Omental fat pad (tissue), 4 donors: ENCODE measurements around the gene TAOK3. TPM values are rescaled to one million over a fixed set of nuclear protein-coding genes. Genes with fewer than 3 reads are reported as not detected.
A peak's percentile ranks its signal among the peaks of the same experiment; 100 is the strongest.

ENCODE experiments used
- ATAC-seq: fragments of 150-250 bp; one replicate; pipeline ENCODE4 v1.9.1; 2016; ENCODE audit warnings: mild to moderate bottlenecking, moderate library complexity; ENCODE audit not compliant: low FRiP score
- DNase-seq: peaks from one replicate; pipeline ENCODE4 v3.0.0-alpha.2; 2019; ENCODE audit warnings: low spot score
- total RNA-seq, 4 donors: library from RNA; depleted of rRNA; stranded (reverse); fragments of >200 nt; gene quantifications; one replicate each; pipeline ENCODE4 v1.1.0, GENCODE V29; 2016
- TF ChIP-seq, protein P1 (sequence below), 3 donors: fragments of 450-650 bp; IDR thresholded peaks; one replicate each; pipeline ENCODE4 v1.5.1; 2016 to 2017; ENCODE audit warnings: antibody characterized with exemption in 3 of 3, mild to moderate bottlenecking in 3 of 3, moderate library complexity in 2 of 3

Gene TAOK3
- total RNA-seq, 4 donors from 2014 or later: 35.5 to 47.4 (median 40.7) TPM

DNA sequence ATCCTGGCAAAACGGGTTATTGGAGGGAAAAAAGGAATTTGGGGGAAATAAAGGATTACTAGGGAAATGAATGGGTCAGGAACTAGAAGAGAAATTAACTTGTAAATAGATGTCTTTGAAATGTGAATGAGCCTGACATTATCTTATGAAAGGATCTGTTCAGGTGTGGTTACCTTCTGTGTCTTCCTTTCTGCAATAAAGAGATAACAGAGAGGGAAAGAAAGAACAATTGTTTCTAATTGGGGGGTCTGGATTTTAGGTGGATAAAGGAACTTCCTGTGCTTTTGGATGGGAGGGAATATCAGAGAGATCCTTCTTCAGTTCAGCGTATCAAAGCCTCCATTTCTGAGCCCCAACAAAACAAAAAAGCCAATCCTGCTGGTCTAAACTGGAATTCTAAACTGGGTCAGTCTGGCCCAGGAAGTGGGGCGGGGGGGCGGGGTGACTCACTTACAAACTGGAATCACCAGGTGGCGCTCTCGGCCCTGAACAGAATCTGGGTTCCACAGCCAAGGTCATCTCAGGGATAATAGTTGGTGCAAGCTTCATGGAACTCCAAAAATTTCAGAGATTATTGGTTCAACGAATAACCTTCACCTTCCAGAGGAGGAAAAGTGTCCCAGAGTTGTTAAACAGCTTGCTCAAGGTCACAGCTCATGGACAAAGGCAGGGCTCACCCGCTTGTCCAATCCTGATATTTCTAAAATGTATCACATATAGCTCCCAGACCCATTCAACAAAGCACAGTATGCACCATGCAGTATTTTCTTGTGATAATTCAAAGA, 251.9 kb downstream of the TAOK3 start:
- peak; percentile 76 for ATAC-seq
- peak; percentile 69 for DNase-seq
- TF ChIP-seq, protein P1, sequence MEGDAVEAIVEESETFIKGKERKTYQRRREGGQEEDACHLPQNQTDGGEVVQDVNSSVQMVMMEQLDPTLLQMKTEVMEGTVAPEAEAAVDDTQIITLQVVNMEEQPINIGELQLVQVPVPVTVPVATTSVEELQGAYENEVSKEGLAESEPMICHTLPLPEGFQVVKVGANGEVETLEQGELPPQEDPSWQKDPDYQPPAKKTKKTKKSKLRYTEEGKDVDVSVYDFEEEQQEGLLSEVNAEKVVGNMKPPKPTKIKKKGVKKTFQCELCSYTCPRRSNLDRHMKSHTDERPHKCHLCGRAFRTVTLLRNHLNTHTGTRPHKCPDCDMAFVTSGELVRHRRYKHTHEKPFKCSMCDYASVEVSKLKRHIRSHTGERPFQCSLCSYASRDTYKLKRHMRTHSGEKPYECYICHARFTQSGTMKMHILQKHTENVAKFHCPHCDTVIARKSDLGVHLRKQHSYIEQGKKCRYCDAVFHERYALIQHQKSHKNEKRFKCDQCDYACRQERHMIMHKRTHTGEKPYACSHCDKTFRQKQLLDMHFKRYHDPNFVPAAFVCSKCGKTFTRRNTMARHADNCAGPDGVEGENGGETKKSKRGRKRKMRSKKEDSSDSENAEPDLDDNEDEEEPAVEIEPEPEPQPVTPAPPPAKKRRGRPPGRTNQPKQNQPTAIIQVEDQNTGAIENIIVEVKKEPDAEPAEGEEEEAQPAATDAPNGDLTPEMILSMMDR (IDR thresholded peaks at IDR 0.05): no peak

DNA sequence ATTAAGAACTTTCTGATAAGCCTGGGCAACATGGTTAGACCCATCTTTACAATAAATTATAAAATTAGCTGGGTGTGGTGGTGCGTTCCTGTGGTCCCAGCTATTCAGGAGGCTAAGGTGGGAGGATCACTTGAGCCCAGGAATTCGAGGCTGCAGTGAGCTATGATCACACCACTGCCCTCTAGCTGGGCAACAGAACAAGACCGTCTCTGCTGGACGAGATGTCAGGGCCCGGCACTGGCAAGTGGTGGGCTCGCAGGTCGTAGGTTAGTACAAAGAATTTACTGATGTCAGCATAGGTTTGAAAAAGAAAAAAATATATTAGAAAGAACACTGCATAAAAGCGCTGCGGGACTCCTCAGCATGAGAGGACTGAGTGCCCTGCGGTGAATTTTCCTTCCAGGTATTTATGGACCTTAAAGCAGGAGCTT, 253.2 kb downstream of the TAOK3 start:
- ATAC-seq (no peak), DNase-seq (no peak)
- TF ChIP-seq, protein P1 (IDR thresholded peaks at IDR 0.05): no peak

DNA sequence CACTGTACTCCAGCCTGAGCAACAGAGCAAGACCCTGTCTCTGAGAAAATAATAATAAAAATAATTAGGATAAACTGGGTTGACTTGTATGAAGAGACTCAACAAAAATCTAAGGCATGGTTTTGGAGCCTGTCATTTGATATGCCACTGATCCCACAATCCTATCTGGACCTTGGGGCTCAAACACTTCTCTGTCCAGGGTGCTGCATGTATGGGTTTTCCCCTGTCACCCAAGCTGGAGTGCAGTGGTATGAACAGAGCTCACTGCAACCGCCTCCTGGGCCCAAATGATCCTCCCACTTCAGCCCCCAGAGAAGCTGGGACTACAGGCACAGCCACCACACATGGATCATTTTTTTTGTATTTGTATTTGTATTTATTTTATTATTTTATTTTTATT, 263.6 kb downstream of the TAOK3 start:
- DNase-seq (no peak), ATAC-seq (no peak)

DNA sequence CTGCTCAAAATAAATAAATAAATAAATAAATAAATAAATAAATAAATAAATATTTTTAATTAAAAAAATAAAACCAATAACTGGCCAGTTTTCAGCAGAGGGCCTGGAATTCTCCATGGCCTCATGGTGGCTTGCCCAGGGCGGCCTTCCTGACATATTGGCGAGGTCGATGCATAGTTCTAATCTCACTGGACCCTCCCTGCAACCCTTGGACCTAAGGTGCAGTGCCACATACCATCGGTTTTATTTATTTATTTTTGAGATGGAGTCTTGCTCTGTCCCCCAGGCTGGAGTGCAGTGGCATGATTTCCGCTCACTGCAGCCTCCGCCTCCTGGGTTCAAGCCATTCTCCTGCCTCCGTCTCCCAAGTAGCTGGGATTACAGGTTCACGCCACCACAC, 265.0 kb downstream of the TAOK3 start:
- ATAC-seq (no peak), DNase-seq (no peak)
- TF ChIP-seq, protein P1 (IDR thresholded peaks at IDR 0.05): no peak

More for the DNA sequence above, 263.6 kb downstream of the TAOK3 start:
- TF ChIP-seq, protein P1 (IDR thresholded peaks at IDR 0.05): no peak

DNA sequence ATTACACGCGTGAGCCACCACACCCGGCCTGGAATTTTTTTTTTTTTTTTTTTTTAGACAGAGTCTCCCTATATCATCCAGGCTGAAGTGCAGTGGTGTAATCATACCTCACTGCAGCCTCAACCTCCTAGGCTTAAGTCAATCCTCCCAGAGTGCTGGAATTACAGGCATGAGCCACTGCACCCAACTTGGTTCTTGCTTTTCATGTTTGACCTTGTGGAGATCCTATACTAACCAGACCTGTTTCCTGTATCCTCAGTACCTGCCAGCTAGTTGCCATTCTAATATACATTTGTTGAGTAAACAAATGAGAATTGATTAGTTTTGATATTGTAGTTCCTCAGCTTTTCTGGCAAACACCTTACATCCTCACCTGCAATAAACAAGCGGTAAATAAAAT, 265.7 kb downstream of the TAOK3 start:
- DNase-seq: no peak
- no peak for ATAC-seq
- TF ChIP-seq, protein P1 (IDR thresholded peaks at IDR 0.05): no peak

DNA sequence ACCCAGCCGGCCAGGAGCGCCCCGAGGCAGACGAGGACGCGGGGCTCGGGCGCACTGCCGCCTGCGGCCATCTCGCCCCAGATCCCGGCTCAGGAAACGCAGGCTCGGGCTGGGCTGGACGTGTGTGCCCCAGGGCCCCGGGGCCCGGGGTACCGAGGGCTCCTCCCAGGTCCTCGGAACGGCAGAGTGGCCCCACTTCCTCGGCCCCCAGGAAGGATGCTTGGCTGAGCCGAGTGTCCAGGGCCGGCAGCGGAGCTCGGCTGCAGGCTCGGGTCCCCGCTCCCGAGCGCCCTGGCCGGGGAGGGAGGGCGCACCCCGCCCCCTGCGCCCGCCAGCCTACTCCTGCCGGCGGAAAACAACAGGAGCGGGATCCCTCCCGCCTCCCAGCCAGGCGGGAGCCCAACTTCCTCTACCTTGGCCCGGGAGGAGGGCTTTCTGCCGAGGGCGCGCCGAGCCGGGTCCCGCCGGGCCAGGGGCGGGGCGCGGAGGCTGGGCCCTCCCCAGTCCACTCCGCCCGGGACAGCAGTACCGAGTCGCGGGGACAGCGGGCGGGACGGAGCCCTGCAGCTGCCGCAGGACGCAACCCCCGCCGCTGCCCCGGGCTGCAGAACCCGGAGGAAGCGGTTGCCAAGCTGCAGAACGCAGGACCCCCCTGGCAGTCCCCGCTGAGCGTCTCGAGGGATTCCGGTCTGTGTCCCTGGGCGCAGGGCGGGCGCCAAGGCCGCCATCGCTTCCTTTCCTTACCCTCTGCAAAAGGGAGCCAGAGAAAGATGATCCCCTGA, 268.9 kb downstream of the TAOK3 start, which contains the start of gene VSIG10:
Gene VSIG10 (minus strand): TSS at position 411 of the 782 bp plus-strand sequence. CDS start 340 bp downstream, at position 71.
- no peak for DNase-seq
- peak; percentile 79 for ATAC-seq
- TF ChIP-seq, protein P1 (IDR thresholded peaks at IDR 0.05): no peak
